HepG2 (cell line): ENCODE data around the gene IPP. TPM values are rescaled to one million over a fixed set of nuclear protein-coding genes. Genes with fewer than 3 reads are reported as not detected.

Experiments used
- DMAP1 ChIP-seq: IDR thresholded peaks from 2 replicates; pipeline ENCODE4 v1.6.1; 2016
- FOSL1 ChIP-seq: sonication (generic); formaldehyde crosslinking; IDR thresholded peaks from 2 replicates; pipeline ENCODE4 v1.9.0; 2021; ENCODE audit warnings: missing genetic modification reagents, borderline replicate concordance
- GLI4 ChIP-seq: sonication (generic); formaldehyde crosslinking; IDR thresholded peaks from 2 replicates; pipeline ENCODE4 v1.5.1; 2020; ENCODE audit warnings: missing genetic modification reagents, mild to moderate bottlenecking, moderate library complexity, borderline replicate concordance
- MAF1 ChIP-seq: sonication (generic); formaldehyde crosslinking; IDR thresholded peaks from 2 replicates; pipeline ENCODE4 v1.5.0; 2020; ENCODE audit warnings: missing genetic modification reagents, borderline replicate concordance
- NFRKB ChIP-seq: fragments of 450-650 bp; IDR thresholded peaks from 2 replicates; pipeline ENCODE4 v1.6.1; 2017
- RBM39 ChIP-seq: fragments of 200-400 bp; formaldehyde crosslinking; IDR thresholded peaks from one replicate; pipeline ENCODE4 v1.6.1; 2018; ENCODE audit warnings: antibody characterized with exemption, mild to moderate bottlenecking, low read depth, low read length; ENCODE audit not compliant: poor library complexity, severe bottlenecking
- SOX13 ChIP-seq, 3 experiments: fragments of 450-650 bp in 1 of 3; sonication (generic) in 1 of 3; formaldehyde crosslinking in 1 of 3; IDR thresholded peaks in 2 of 3; conservative IDR thresholded peaks in 1 of 3; 2 replicates each; pipeline versions ENCODE4 v1.5.0 to v1.6.1; 2016 to 2020; ENCODE audit warnings: antibody characterized with exemption in 1 of 3, mild to moderate bottlenecking in 1 of 3, missing compliant biosample characterization in 1 of 3, missing genetic modification reagents in 1 of 3, moderate library complexity in 1 of 3
- TAF1 ChIP-seq: sonication (generic); formaldehyde crosslinking; IDR thresholded peaks from 2 replicates; pipeline ENCODE4 v1.4.0; 2020; ENCODE audit warnings: missing genetic modification reagents
- YEATS4 ChIP-seq: sonication (generic); formaldehyde crosslinking; IDR thresholded peaks from 2 replicates; pipeline ENCODE4 v1.4.0; 2020; ENCODE audit warnings: missing genetic modification reagents, borderline replicate concordance
- ZKSCAN8 ChIP-seq: IDR thresholded peaks from 2 replicates; pipeline ENCODE4 v1.6.1; 2016; ENCODE audit warnings: borderline replicate concordance, missing genetic modification reagents, missing compliant biosample characterization
- ZNF343 ChIP-seq: sonication (generic); formaldehyde crosslinking; IDR thresholded peaks from 2 replicates; pipeline ENCODE4 v1.4.0; 2020; ENCODE audit warnings: mild to moderate bottlenecking, missing genetic modification reagents
- ZNF460 ChIP-seq: sonication (generic); formaldehyde crosslinking; IDR thresholded peaks from 2 replicates; pipeline ENCODE4 v1.5.1; 2020; ENCODE audit warnings: missing genetic modification reagents, mild to moderate bottlenecking, borderline replicate concordance
- polyA plus RNA-seq, 8 experiments: library from polyadenylated mRNA; depleted of rRNA in 3 of 8; stranded (reverse) in 7 of 8; unstranded in 1 of 8; fragments of >200 nt; fragmentation: Illumina TruSeq in 4 of 8; extraction: Trizol in 4 of 8; gene quantifications; 2 replicates each; pipeline versions ENCODE4 v1.2.1 to v1.2.3, GENCODE V29; 2011 to 2016; ENCODE audit warnings: low read depth in 4 of 8, missing spikeins in 1 of 8, mixed read lengths in 1 of 8; ENCODE audit not compliant: insufficient read depth in 1 of 8
- total RNA-seq, 5 experiments: library from RNA; depleted of rRNA; stranded (reverse); fragments of >200 nt; fragmentation: Illumina TruSeq; extraction: Trizol; gene quantifications; 2 replicates each; pipeline ENCODE4 v1.2.3, GENCODE V29; 2016; ENCODE audit warnings: low read depth in 1 of 5
- TF ChIP-seq, protein P1 (sequence below): sonication (generic); formaldehyde crosslinking; IDR thresholded peaks from 2 replicates; pipeline ENCODE4 v1.5.0; 2020; ENCODE audit warnings: missing genetic modification reagents
- TF ChIP-seq, protein P2 (sequence below): sonication (generic); formaldehyde crosslinking; IDR thresholded peaks from 2 replicates; pipeline ENCODE4 v1.8.0; 2022; ENCODE audit warnings: mild to moderate bottlenecking, missing genetic modification reagents
- TF ChIP-seq, protein P3 (sequence below): sonication (generic); formaldehyde crosslinking; conservative IDR thresholded peaks from 2 replicates; pipeline ENCODE4 v1.4.0; 2020; ENCODE audit warnings: missing genetic modification reagents
- TF ChIP-seq, protein P4 (sequence below): sonication (generic); formaldehyde crosslinking; IDR thresholded peaks from 2 replicates; pipeline ENCODE4 v1.4.0; 2020; ENCODE audit warnings: low read depth, missing genetic modification reagents
- TF ChIP-seq, protein P5 (sequence below): sonication (generic); formaldehyde crosslinking; IDR thresholded peaks from 2 replicates; pipeline ENCODE4 v1.4.0; 2020; ENCODE audit warnings: missing genetic modification reagents, mild to moderate bottlenecking, borderline replicate concordance

IPP gene
- total and polyA plus RNA-seq, 2 of the 13 experiments (the other 11 are each of a cell fraction or from before 2014, with no cell fraction given) = 3.0 to 9.7 TPM

DNA sequence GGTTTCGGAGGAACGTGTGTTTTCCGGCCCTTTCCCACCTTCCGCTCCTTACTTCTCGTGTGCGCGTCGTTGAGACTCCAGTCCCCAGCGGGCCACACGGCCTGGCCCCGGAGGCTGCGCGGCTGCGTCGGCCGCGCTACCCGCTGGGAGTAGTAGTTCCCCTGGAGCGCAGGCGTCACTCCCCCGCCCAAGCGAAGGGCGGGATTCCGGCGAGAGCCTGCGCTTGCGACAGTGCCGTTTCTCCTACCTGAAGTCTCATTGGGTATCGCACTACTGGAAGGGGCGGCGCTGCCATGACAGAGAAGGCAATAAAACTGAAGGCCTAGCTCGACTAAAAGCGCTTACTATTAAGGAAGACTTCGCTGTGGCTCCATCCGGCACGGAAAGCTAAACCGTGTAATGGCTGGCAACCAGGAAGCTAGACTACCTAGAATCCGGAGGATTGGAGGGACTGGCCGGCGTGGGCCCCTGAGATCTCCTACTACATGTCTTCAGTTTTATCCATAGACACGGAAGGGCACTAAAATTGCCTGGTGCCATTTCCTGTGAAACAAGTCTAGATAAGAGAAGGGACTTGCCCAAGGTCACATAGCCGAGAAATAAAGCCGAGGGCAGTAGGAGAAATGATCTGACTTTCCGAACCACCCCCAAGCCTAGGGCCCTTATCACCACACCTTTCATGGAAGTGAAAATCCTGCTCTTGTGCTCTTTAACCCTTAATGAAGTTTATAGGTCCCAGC lies 63.3 kb downstream of the IPP start (continued):
- TF ChIP-seq, protein P1, sequence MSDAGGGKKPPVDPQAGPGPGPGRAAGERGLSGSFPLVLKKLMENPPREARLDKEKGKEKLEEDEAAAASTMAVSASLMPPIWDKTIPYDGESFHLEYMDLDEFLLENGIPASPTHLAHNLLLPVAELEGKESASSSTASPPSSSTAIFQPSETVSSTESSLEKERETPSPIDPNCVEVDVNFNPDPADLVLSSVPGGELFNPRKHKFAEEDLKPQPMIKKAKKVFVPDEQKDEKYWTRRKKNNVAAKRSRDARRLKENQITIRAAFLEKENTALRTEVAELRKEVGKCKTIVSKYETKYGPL = 0 out of 2 replicates have a peak, but pooled peaks have one; percentile 13
- no peak for TF ChIP-seq DMAP1 (CRISPR knock-in tag)
- TF ChIP-seq, protein P2, sequence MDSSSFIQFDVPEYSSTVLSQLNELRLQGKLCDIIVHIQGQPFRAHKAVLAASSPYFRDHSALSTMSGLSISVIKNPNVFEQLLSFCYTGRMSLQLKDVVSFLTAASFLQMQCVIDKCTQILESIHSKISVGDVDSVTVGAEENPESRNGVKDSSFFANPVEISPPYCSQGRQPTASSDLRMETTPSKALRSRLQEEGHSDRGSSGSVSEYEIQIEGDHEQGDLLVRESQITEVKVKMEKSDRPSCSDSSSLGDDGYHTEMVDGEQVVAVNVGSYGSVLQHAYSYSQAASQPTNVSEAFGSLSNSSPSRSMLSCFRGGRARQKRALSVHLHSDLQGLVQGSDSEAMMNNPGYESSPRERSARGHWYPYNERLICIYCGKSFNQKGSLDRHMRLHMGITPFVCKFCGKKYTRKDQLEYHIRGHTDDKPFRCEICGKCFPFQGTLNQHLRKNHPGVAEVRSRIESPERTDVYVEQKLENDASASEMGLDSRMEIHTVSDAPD (CRISPR knock-in tag) = no peak
- no peak for TF ChIP-seq SOX13 (IDR thresholded peaks at IDR 0.05)
- TF ChIP-seq SOX13 (CRISPR knock-in tag; conservative IDR thresholded peaks at IDR 0.05 in 1 of 2, IDR thresholded peaks at IDR 0.05 in 1 of 2) = peak in 1 of 2 experiments; percentile 45; a peak in 1 of 4 replicates
- TF ChIP-seq, protein P3, sequence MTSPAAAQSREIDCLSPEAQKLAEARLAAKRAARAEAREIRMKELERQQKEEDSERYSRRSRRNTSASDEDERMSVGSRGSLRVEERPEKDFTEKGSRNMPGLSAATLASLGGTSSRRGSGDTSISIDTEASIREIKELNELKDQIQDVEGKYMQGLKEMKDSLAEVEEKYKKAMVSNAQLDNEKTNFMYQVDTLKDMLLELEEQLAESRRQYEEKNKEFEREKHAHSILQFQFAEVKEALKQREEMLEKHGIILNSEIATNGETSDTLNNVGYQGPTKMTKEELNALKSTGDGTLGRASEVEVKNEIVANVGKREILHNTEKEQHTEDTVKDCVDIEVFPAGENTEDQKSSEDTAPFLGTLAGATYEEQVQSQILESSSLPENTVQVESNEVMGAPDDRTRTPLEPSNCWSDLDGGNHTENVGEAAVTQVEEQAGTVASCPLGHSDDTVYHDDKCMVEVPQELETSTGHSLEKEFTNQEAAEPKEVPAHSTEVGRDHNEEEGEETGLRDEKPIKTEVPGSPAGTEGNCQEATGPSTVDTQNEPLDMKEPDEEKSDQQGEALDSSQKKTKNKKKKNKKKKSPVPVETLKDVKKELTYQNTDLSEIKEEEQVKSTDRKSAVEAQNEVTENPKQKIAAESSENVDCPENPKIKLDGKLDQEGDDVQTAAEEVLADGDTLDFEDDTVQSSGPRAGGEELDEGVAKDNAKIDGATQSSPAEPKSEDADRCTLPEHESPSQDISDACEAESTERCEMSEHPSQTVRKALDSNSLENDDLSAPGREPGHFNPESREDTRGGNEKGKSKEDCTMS (CRISPR knock-in tag) = 0 out of 2 replicates have a peak, but pooled peaks have one; percentile 35
- no peak for TF ChIP-seq GLI4
- TF ChIP-seq FOSL1 (CRISPR knock-in tag) = no peak
- no peak for TF ChIP-seq MAF1 (CRISPR knock-in tag)
- TF ChIP-seq NFRKB = no peak
- no peak for TF ChIP-seq ZKSCAN8 (CRISPR knock-in tag)
- TF ChIP-seq YEATS4 (CRISPR knock-in tag) = no peak
- TF ChIP-seq ZNF343 (CRISPR knock-in tag) = no peak
- TF ChIP-seq, protein P4, sequence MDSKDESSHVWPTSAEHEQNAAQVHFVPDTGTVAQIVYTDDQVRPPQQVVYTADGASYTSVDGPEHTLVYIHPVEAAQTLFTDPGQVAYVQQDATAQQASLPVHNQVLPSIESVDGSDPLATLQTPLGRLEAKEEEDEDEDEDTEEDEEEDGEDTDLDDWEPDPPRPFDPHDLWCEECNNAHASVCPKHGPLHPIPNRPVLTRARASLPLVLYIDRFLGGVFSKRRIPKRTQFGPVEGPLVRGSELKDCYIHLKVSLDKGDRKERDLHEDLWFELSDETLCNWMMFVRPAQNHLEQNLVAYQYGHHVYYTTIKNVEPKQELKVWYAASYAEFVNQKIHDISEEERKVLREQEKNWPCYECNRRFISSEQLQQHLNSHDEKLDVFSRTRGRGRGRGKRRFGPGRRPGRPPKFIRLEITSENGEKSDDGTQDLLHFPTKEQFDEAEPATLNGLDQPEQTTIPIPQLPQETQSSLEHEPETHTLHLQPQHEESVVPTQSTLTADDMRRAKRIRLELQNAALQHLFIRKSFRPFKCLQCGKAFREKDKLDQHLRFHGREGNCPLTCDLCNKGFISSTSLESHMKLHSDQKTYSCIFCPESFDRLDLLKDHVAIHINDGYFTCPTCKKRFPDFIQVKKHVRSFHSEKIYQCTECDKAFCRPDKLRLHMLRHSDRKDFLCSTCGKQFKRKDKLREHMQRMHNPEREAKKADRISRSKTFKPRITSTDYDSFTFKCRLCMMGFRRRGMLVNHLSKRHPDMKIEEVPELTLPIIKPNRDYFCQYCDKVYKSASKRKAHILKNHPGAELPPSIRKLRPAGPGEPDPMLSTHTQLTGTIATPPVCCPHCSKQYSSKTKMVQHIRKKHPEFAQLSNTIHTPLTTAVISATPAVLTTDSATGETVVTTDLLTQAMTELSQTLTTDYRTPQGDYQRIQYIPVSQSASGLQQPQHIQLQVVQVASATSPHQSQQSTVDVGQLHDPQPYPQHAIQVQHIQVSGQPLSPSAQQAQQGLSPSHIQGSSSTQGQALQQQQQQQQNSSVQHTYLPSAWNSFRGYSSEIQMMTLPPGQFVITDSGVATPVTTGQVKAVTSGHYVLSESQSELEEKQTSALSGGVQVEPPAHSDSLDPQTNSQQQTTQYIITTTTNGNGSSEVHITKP (CRISPR knock-in tag) = no peak
- TF ChIP-seq ZNF460 = no peak
- peak; percentile 73 for TF ChIP-seq TAF1
- TF ChIP-seq, protein P5, sequence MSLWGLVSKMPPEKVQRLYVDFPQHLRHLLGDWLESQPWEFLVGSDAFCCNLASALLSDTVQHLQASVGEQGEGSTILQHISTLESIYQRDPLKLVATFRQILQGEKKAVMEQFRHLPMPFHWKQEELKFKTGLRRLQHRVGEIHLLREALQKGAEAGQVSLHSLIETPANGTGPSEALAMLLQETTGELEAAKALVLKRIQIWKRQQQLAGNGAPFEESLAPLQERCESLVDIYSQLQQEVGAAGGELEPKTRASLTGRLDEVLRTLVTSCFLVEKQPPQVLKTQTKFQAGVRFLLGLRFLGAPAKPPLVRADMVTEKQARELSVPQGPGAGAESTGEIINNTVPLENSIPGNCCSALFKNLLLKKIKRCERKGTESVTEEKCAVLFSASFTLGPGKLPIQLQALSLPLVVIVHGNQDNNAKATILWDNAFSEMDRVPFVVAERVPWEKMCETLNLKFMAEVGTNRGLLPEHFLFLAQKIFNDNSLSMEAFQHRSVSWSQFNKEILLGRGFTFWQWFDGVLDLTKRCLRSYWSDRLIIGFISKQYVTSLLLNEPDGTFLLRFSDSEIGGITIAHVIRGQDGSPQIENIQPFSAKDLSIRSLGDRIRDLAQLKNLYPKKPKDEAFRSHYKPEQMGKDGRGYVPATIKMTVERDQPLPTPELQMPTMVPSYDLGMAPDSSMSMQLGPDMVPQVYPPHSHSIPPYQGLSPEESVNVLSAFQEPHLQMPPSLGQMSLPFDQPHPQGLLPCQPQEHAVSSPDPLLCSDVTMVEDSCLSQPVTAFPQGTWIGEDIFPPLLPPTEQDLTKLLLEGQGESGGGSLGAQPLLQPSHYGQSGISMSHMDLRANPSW (CRISPR knock-in tag) = peak; percentile 43; the same call in 1 of the 2 replicates
- TF ChIP-seq RBM39 = peak; percentile 35
